ENCODE data around the gene PIK3IP1.

Gene PIK3IP1

DNA sequence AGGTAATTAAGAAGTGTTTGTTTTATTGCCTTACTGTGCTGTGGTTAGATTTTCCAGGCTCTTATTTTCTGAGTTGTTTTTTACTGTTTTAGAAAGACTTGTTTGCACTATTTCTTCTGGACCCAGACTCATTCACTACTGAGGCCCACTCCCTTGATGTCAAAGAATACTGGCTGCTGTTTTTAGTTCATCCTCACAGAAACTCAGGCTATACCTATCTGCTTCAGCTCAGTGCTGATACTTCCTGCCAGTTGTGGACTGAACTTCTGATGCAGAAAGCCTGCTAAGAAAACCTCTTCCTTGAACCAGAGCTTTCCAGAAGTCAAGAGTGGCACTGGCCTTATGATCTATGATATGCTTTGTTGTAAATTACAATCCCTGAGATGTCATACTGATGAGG, 15.9 kb upstream of the PIK3IP1 start:
- DNase-seq (ENCODE audit: low spot score): no peak

DNA sequence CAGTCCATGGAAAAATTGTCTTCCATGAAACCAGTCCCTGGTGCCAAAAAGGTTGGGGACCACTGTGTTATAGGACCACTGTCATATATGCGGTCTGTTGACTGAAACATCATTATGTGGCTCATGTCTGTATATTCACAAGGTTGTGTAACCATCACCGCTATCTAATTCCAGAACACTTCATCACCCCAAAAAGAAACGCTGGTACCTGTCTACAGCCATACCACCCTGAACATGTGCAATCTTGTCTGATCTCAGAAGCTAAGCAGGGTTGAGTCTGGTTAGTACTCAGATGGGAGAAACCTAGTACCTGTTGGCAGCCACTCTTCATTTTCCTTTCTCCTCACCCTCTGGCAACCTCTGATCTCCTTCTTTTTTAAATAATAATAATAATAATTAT, 12.9 kb upstream of the PIK3IP1 start:
- no peak for DNase-seq (ENCODE audit: low spot score)

- DNase-seq (ENCODE audit: low spot score): no peak
These were observed 10.2 kb upstream of the PIK3IP1 start for GRCh38 chr22:31302537-31302936.

DNA sequence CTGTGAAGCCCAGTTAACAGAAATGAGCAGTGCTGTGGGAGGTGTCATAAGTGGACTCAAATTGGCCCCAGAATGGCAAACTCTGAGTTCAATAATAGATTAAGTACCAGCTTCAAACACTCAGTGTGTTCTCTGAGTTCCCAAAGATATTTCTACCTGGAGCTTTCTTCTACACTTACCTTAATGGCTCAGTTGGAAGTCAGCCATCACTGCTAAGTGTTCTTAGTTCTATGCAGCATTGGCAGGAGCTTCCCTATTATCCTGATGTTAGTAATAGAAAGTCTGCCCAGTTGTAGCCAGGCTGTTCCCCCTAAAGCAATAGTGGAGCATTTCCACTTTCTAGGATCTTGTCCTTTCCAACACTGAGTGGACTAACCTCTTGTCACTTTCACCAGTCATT, 9.7 kb upstream of the PIK3IP1 start:
- DNase-seq (ENCODE audit: low spot score): no peak

DNA sequence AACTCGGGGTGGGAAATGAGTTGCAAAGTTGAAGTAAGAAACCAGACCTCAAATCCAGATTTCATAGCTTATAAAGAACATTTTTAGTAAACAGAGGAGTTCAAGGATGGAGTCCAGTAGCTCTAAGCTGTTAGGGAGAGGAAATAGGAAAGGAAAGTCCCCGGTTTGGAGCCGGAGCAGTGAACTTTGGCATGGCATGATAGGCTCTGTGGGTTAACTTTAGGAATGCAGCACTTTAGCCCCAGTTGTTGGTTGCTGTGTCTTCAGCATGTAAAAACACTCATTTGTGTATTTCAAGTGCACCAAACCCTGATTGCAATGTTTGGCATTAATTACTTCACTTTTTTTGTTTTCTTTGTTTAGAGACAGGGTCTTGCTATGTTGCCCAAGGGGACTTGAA, 8.6 kb upstream of the PIK3IP1 start:
- no peak for DNase-seq (ENCODE audit: low spot score)

GRCh38 chr22:31295831-31296657, 3.8 kb upstream of the PIK3IP1 start:
- peak; percentile 56 for DNase-seq (ENCODE audit: low spot score)

- DNase-seq (ENCODE audit: low spot score): no peak
These were observed 3.1 kb upstream of the PIK3IP1 start for GRCh38 chr22:31295360-31295759.

DNA sequence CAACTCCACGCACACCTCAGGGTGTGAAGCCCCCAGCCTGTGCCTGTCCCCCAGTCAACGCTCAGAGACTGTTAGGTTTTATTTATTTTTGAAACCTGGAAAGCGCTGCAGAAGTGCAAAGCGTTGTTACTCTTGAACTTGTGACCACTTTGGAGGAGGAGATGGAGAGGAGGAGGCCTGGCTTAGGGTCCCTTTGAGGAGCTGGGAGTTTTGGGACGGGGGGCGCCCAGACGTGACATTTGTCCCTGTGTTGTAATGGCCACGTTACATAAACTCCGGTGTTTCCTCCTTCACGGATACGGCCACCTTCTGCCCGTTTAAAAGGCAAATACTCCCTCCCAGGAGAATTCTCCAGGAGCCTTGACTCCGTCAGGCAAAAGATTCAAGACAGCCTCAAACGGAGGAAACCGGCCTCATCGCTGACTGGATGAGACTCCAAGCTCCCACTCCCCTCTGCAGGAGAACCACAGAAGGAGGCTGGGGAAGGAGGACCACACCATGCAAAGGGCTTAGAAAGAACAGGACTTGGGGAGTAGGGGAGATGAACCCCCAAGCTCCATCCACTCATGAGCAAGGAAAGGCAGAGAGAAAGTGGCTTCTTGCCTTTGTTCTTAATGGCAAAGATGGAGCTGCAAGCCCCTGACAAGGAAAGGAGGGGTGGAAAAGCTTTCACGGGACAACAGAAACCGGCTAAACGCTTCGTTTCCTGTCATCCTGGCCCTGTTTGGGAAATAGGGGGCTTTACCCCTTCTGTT, 630 bp downstream of the PIK3IP1 start:
- DNase-seq (ENCODE audit: low spot score): no peak

DNA sequence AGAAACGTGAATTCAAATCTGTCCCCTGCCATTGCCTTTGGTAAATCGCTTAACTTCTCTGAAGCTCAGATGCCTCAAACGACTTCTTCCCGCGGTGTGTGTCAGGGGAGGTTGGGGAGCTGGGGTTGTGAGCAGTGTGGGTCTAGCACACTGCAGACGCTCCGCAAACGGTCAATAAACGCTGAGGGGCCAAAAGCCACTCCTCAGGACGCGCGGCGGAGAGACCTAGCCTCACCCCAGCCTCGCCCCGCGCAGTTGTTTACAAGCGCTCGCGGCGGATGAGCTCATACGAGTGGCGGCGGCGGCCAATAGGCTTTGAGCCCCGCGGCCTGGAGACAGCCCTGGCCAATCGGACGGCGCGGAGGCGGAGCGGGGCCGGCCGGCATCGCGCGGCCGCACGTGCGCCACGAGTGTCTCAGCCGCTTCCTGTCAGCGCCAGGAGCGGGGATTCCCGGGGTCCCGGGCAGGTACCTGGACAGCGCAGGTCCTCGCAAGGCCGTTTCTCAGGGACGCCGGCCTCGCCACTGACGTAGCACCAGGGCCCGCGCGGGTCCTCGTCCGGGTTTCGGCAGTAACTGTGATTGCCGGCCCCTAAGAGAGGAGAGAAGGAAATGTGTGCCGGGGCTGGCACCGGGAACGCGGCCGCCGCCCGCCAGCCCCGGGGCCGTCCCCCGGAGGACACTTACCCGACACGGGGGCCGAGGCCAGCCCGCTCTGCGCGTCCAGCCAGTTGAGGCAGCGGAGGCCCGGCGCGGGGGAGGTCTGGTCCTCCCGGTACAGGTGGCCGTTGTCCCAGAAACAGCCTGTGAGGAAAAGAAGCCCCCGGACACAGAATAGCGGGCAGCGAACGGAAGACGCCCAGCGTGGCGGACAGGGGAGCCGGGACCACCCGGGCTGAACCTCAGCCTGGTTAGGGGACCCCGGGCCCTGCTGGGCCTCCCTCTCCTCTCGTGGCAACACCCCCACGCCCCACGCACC, 1.5 kb downstream of the PIK3IP1 start:
- DNase-seq (ENCODE audit: low spot score): peak; percentile 95

- DNase-seq (ENCODE audit: low spot score): no peak
These were observed 2.9 kb downstream of the PIK3IP1 start for GRCh38 chr22:31289344-31289743.

GRCh38 chr22:31288496-31289240, 3.6 kb downstream of the PIK3IP1 start:
- DNase-seq (ENCODE audit: low spot score): no peak

GRCh38 chr22:31287818-31288495, 4.3 kb downstream of the PIK3IP1 start:
- DNase-seq (ENCODE audit: low spot score): no peak

DNA sequence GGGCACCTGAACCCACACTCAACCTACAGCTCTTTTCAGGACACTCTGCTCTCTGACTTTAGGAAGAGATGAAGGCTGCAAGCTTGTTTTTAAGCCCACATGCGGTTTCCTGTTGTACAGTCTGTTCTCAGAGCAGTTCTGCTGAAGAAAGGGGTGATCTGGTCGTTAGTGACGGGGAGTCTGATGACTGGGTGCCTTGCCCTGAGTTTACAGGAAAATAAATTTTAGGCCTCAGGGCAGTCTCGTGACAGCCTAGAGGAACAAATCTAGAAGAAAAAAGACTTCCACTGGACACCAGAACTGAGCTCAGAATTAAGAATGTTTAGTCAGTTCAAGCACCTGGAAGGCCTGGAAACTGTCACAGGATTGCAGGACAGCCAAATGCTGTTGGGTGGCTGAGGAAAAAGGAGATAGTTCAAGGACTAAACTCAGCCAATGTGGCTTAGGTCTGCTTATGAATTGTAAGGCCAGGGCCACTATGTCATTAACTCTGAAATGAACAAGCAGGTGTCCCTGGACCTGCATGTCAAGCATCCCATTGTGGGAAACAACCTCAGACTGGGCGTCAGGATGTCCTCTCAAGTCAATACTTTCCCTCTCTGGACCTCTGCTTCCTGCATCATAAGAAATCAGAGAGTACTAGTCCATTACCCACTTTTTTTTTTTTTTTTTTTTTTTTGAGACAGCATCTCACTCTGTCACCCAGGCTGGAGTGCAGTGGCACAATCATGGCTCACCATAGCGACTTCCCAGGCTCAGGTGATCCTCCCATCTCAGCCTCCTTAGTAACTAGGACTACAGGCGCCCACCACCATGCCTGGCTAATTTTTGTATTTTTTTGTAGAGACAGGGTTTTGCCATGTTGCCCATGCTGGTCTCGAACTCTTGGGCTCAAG, 5.7 kb downstream of the PIK3IP1 start:
- DNase-seq (ENCODE audit: low spot score): no peak

DNA sequence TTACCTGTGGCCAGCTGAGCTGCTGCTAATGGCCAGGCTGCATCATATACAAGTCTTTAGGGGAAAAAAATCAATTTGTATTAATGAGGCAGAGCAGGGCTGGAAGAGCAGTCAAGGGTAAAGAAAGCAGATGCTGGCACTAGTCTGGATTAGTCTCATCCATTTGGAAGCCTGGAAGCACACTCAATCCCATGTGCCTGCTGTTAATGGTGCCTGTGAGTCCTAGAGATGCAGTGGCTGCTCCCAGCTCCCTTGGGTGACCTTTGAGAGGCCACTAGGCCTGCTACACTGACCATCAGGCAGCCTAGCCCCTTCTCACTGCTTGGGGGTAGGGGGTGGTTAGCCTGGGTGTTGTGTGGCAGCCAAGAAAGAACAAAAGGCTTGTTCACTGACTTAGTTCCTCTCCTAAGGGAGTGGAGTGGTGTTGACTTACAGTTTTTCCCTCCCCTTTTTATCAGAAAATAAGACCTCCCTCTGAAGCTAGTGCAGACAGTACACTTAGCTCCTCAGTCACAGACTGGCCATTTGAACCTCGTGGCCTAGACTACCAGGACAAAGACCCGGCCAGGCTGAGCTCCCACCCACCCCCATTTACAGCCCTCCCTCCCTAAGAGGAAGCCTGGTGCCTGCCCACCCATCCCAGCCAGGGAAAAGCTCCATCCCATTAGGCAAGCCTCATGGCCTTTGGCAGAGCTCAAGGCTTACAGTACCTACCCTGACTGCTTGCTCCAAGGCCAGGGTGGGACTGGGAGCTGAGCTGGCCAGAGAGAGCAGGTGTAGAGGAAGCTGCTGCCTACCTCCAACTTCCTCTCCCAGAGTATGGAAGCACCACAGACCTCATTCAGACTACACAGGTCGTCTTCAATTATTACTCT, 7.8 kb downstream of the PIK3IP1 start:
- no peak for DNase-seq (ENCODE audit: low spot score)

DNA sequence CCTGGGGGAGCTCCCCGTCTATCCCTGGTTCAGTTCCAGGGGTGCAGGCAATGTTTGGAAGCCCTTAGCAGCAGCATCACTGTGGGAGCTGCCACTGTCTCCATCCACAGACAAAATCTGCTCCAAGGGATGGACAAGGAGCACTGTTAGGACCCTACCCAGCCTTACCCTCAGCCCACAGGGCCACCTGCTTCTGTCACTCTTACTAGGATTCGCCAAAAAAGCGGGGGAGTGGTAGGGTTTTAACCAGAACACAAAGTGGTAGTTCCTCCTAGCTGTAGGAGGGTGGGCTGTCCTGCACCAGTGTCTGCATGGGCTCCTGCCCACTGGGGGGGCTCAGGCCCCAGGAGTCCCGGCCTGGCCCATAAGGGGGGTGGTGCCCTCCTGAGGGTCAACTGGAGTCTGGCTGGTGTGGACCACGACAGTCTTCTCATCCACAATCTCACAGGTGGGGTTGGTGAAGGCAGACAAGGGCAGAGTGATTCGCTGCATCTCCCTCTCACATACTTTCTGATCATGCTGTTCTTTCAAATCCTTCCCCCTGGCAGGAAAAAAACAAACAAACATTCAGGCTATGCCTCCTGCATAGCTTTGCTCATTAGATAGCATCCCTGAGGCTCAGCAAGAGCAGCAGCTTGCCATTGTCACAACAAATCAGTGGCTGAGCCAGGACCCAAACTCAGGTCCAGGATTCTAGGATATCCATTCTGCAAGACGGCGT, 9.4 kb downstream of the PIK3IP1 start:
- DNase-seq (ENCODE audit: low spot score): no peak

- DNase-seq (ENCODE audit: low spot score): no peak
These were observed 10.6 kb downstream of the PIK3IP1 start for GRCh38 chr22:31281733-31282132.

- peak; percentile 42 for DNase-seq (ENCODE audit: low spot score)
These were observed 12.3 kb downstream of the PIK3IP1 start for GRCh38 chr22:31279821-31280505.

GRCh38 chr22:31279327-31279669, 13.0 kb downstream of the PIK3IP1 start:
- DNase-seq (ENCODE audit: low spot score): no peak

All from kidney tubule cell (primary cell).